HL-60 (cell line): ENCODE results near the gene ARRB1.

Experiments
- REST ChIP-seq: IDR thresholded peaks from 2 replicates; pipeline ENCODE4 v1.6.1; 2012; ENCODE audit warnings: low read depth; ENCODE audit not compliant: insufficient replicate concordance
- TF ChIP-seq, protein P1 (sequence below): IDR thresholded peaks from one replicate; pipeline ENCODE4 v1.5.1; 2011; ENCODE audit warnings: low read length, control low read depth, inconsistent platforms; ENCODE audit not compliant: insufficient read depth

- TF ChIP-seq, protein P1, sequence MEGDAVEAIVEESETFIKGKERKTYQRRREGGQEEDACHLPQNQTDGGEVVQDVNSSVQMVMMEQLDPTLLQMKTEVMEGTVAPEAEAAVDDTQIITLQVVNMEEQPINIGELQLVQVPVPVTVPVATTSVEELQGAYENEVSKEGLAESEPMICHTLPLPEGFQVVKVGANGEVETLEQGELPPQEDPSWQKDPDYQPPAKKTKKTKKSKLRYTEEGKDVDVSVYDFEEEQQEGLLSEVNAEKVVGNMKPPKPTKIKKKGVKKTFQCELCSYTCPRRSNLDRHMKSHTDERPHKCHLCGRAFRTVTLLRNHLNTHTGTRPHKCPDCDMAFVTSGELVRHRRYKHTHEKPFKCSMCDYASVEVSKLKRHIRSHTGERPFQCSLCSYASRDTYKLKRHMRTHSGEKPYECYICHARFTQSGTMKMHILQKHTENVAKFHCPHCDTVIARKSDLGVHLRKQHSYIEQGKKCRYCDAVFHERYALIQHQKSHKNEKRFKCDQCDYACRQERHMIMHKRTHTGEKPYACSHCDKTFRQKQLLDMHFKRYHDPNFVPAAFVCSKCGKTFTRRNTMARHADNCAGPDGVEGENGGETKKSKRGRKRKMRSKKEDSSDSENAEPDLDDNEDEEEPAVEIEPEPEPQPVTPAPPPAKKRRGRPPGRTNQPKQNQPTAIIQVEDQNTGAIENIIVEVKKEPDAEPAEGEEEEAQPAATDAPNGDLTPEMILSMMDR: no peak
- TF ChIP-seq REST: no peak
Observed at GRCh38 chr11:75277991-75278790, 73.3 kb downstream of the ARRB1 start.
